RWPE2 (cell line): ENCODE data around the gene ATP6V0B.

Experiments
- ATAC-seq: fragments of 200-7000 bp; cut with Tn5 transposase; 3 replicates; pipeline ENCODE4 v1.9.1; 2021; ENCODE audit warnings: low read depth
- DNase-seq: peaks from one replicate; pipeline ENCODE4 v3.0.0-alpha.2; 2020; ENCODE audit warnings: low spot score
- H3K27ac ChIP-seq: fragments of 450-650 bp; 2 replicates; pipeline ENCODE4 v1.5.1; 2017; ENCODE audit warnings: mild to moderate bottlenecking; ENCODE audit not compliant: poor library complexity, severe bottlenecking
- H3K27me3 ChIP-seq: fragments of 250-450 bp; sonication (Bioruptor Pico); 2 replicates; pipeline ENCODE4 v1.5.1; 2021; ENCODE audit warnings: mild to moderate bottlenecking, moderate library complexity; ENCODE audit not compliant: insufficient read depth, poor library complexity, severe bottlenecking
- H3K36me3 ChIP-seq: fragments of 250-450 bp; sonication (Bioruptor Pico); 2 replicates; pipeline ENCODE4 v1.5.1; 2020; ENCODE audit warnings: low read depth, mild to moderate bottlenecking, moderate library complexity
- H3K4me1 ChIP-seq: fragments of 250-450 bp; sonication (Bioruptor Pico); 2 replicates; pipeline ENCODE4 v1.5.1; 2021; ENCODE audit warnings: mild to moderate bottlenecking, moderate library complexity; ENCODE audit not compliant: insufficient read depth, poor library complexity, severe bottlenecking
- H3K4me3 ChIP-seq: fragments of 250-450 bp; sonication (Bioruptor Pico); 2 replicates; pipeline ENCODE4 v1.5.1; 2021; ENCODE audit warnings: mild to moderate bottlenecking, moderate library complexity; ENCODE audit not compliant: severe bottlenecking
- H3K9me3 ChIP-seq: fragments of 250-450 bp; sonication (Bioruptor Pico); 2 replicates; pipeline ENCODE4 v1.5.1; 2021; ENCODE audit warnings: mild to moderate bottlenecking, moderate library complexity; ENCODE audit not compliant: severe bottlenecking
- CTCF ChIP-seq: fragments of 450-650 bp; IDR thresholded peaks from one replicate; pipeline ENCODE4 v1.5.1; 2017; ENCODE audit warnings: mild to moderate bottlenecking, moderate library complexity; ENCODE audit not compliant: poor library complexity, severe bottlenecking

The ATP6V0B gene

DNA sequence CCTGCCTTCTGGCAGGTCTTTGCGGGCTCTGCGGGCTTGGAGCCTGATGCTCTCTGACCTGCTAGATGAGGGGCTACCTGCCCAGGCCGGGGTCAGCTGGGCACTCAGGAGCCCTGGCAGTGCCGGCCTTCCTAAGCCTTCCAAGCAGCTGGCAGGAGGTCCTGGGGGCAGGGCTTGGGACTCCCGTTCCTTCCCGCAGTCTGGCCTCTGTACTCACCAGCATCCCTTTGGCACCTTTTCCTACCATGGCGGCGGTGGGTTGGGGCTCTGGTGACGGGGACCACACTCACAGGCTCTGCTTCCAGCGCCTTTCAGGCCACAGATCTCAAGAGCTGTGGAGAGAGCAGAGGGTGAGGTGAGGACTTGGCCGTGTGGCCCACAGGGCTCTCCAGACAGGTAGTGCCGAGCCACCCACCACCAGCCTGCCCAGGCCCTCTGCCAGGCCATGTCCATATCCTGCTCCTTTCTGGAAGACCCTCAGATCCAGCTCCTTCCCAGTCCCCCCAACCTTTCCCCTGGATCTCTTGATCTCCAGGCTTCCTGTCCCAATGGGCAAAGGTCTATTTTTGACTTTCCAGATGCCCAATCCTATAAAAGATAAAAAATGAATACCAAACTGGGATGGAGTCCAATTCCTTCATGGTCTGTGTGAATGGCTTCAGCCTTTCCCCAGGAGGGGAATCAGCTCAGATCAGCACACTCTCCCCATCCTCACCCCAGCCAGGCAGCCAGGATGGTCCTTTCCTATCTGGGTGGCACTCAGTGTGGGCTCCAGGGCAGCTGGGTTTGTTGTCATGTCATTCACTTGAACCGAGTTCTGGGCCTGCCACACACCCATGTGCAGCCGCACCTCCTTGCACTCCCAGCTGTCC is 49.5 kb downstream of the ATP6V0B start:
- Histone ChIP-seq H3K4me3 (no peak overlapping the region), H3K4me1 (peaks cover 24% of the 10 kb centered on the region), H3K36me3 (peaks cover 18% of the 10 kb centered on the region), H3K27me3 (no peaks in the 10 kb centered on the region), H3K27ac (no peak overlapping the region), H3K9me3 (no peaks in the 10 kb centered on the region)
- DNase-seq = no peak
- no peak for TF ChIP-seq CTCF
- no peak for ATAC-seq

- TF ChIP-seq CTCF = no peak
- peaks cover 27% of the 10 kb centered on the region for H3K4me1 ChIP-seq
- no peak overlapping the region for H3K27ac ChIP-seq
- peaks cover 18% of the 10 kb centered on the region for H3K36me3 ChIP-seq
- no peaks in the 10 kb centered on the region for H3K9me3 ChIP-seq
- DNase-seq (no peak), ATAC-seq (peak; percentile 43; the same call in 2 of the 3 replicates)
- H3K4me3 ChIP-seq = no peak overlapping the region
- no peaks in the 10 kb centered on the region for H3K27me3 ChIP-seq
Observed at GRCh38 chr1:44024903-44025525, 50.3 kb downstream of the ATP6V0B start.

- peaks cover 27% of the 10 kb centered on the region for H3K4me1 ChIP-seq
- no peaks in the 10 kb centered on the region for H3K9me3 ChIP-seq
- TF ChIP-seq CTCF = no peak
- H3K36me3 ChIP-seq = peaks cover 18% of the 10 kb centered on the region
- H3K27me3 ChIP-seq = no peaks in the 10 kb centered on the region
- H3K4me3 ChIP-seq = no peak overlapping the region
- no peak overlapping the region for H3K27ac ChIP-seq
- ATAC-seq (no peak), DNase-seq (no peak)
Observed at GRCh38 chr1:44025816-44026215, 51.1 kb downstream of the ATP6V0B start.

GRCh38 chr1:44027320-44027719 is 52.6 kb downstream of the ATP6V0B start:
- H3K9me3 ChIP-seq = no peaks in the 10 kb centered on the region
- H3K27me3 ChIP-seq = no peaks in the 10 kb centered on the region
- peaks cover 35% of the 10 kb centered on the region for H3K4me1 ChIP-seq
- ATAC-seq (no peak), DNase-seq (no peak)
- no peak overlapping the region for H3K27ac ChIP-seq
- H3K4me3 ChIP-seq = no peak overlapping the region
- TF ChIP-seq CTCF = no peak
- H3K36me3 ChIP-seq = peaks cover 18% of the 10 kb centered on the region
